WTC11 (cell line): ENCODE results near the gene IL1RAP. TPM values are rescaled to one million over a fixed set of nuclear protein-coding genes. Genes with fewer than 3 reads are reported as not detected.
"Not testable (repeated sequence)": the region's sequence is repeated elsewhere in the genome, so short reads cannot be mapped to it uniquely, and the experiment has no call there.

Experiments
- ATAC-seq: fragments of 200-7000 bp; cut with Tn5 transposase; 2 replicates; pipeline ENCODE4 v1.10.0; 2021; ENCODE audit warnings: mild to moderate bottlenecking, moderate library complexity
- CTCF ChIA-PET: fragments of 300-600 bp; sonication (Branson Sonifier 250); formaldehyde crosslinking; loops from one replicate; lab custom pipeline; 2021; ENCODE audit warnings: antibody characterized with exemption; lab: Charles Lee
- POLR2A ChIA-PET: fragments of 350-600 bp; sonication (Branson Sonifier 250); formaldehyde crosslinking; loops from one replicate; lab custom pipeline; 2021; ENCODE audit warnings: antibody characterized with exemption; lab: Charles Lee
- DNase-seq: peaks from one replicate; pipeline ENCODE4 v3.0.0; 2021; ENCODE audit warnings: low spot score
- H3K27ac Mint-ChIP-seq: 2 replicates; pipeline ENCODE4 v1.8.0; 2021; ENCODE audit warnings: mixed read lengths
- H3K27me3 Mint-ChIP-seq: 2 replicates; pipeline ENCODE4 v1.8.0; 2021; ENCODE audit warnings: low read depth, mild to moderate bottlenecking, moderate library complexity, mixed read lengths
- H3K36me3 Mint-ChIP-seq: 2 replicates; pipeline ENCODE4 v1.8.0; 2021; ENCODE audit warnings: mixed read lengths
- H3K4me1 Mint-ChIP-seq: 2 replicates; pipeline ENCODE4 v1.8.0; 2022; ENCODE audit warnings: mixed read lengths
- H3K4me3 Mint-ChIP-seq: 2 replicates; pipeline ENCODE4 v1.8.0; 2021; ENCODE audit warnings: mild to moderate bottlenecking, moderate library complexity, mixed read lengths
- H3K9me3 Mint-ChIP-seq: 2 replicates; pipeline ENCODE4 v1.8.0; 2021; ENCODE audit warnings: mixed read lengths
- AFF4 ChIP-seq: sonication (generic); formaldehyde crosslinking; IDR thresholded peaks from 2 replicates; pipeline ENCODE4 v1.8.1; 2023; ENCODE audit warnings: mild to moderate bottlenecking, missing genetic modification reagents, borderline replicate concordance
- CBFB ChIP-seq: sonication (generic); formaldehyde crosslinking; IDR thresholded peaks from 2 replicates; pipeline ENCODE4 v1.8.1; 2022; ENCODE audit warnings: mild to moderate bottlenecking, low read depth, missing genetic modification reagents
- EMX1 ChIP-seq: fragments of 250-450 bp; sonication (Bioruptor Pico); IDR thresholded peaks from 2 replicates; pipeline ENCODE4 v1.8.0; 2021; ENCODE audit warnings: mild to moderate bottlenecking
- GRHL2 ChIP-seq: fragments of 250-450 bp; sonication (Bioruptor Pico); IDR thresholded peaks from 2 replicates; pipeline ENCODE4 v1.8.0; 2022; ENCODE audit warnings: mild to moderate bottlenecking, moderate library complexity; ENCODE audit not compliant: insufficient replicate concordance, severe bottlenecking
- GTF2I ChIP-seq: fragments of 250-450 bp; sonication (Bioruptor Pico); conservative IDR thresholded peaks from 2 replicates; pipeline ENCODE4 v1.4.0; 2021; ENCODE audit warnings: mild to moderate bottlenecking
- MXD4 ChIP-seq: fragments of 250-450 bp; sonication (Bioruptor Pico); IDR thresholded peaks from 2 replicates; pipeline ENCODE4 v1.8.0; 2021; ENCODE audit warnings: mild to moderate bottlenecking, moderate library complexity, borderline replicate concordance
- SP1 ChIP-seq: sonication (generic); formaldehyde crosslinking; conservative IDR thresholded peaks from 2 replicates; pipeline ENCODE4 v1.8.1; 2022; ENCODE audit warnings: missing genetic modification reagents
- STAT6 ChIP-seq: sonication (generic); formaldehyde crosslinking; conservative IDR thresholded peaks from 2 replicates; pipeline ENCODE4 v1.8.1; 2023; ENCODE audit warnings: mild to moderate bottlenecking, low read depth, missing genetic modification reagents, moderate library complexity
- ZNF317 ChIP-seq: sonication (generic); formaldehyde crosslinking; IDR thresholded peaks from 2 replicates; pipeline ENCODE4 v1.8.1; 2023; ENCODE audit warnings: low read depth, mild to moderate bottlenecking, moderate library complexity, missing genetic modification reagents, borderline replicate concordance
- ZNF396 ChIP-seq: fragments of 250-450 bp; sonication (Bioruptor Pico); IDR thresholded peaks from 2 replicates; pipeline ENCODE4 v1.8.0; 2021; ENCODE audit warnings: mild to moderate bottlenecking, moderate library complexity, borderline replicate concordance
- ZNF416 ChIP-seq: fragments of 250-450 bp; sonication (Bioruptor Pico); IDR thresholded peaks from 2 replicates; pipeline ENCODE4 v1.9.0; 2021; ENCODE audit warnings: mild to moderate bottlenecking, inconsistent platforms
- ZNF423 ChIP-seq: fragments of 250-450 bp; sonication (Bioruptor Pico); IDR thresholded peaks from 2 replicates; pipeline ENCODE4 v2.1.2; 2022; ENCODE audit warnings: mild to moderate bottlenecking, moderate library complexity
- total RNA-seq: library from RNA; stranded (reverse); gene quantifications from 3 replicates; pipeline ENCODE4 v1.2.3, GENCODE V29; 2021
- TF ChIP-seq, protein P1 (sequence below): fragments of 250-450 bp; sonication (Bioruptor Pico); IDR thresholded peaks from 2 replicates; pipeline ENCODE4 v1.9.0; 2021; ENCODE audit warnings: mild to moderate bottlenecking
- TF ChIP-seq, protein P2 (sequence below): sonication (generic); formaldehyde crosslinking; IDR thresholded peaks from 2 replicates; pipeline ENCODE4 v1.8.1; 2023; ENCODE audit warnings: mild to moderate bottlenecking, missing genetic modification reagents, moderate library complexity

Gene IL1RAP
- total RNA-seq, 1 experiment from 2014 or later, result 4.5 TPM

GRCh38 chr3:190517687-190518086, 3.8 kb downstream of the IL1RAP start (continued):
- TF ChIP-seq STAT6 (CRISPR knock-in tag), result no peak
- no peak for TF ChIP-seq ZNF396
- TF ChIP-seq ZNF416, result no peak
- no peak for TF ChIP-seq GTF2I (CRISPR knock-in tag)
- TF ChIP-seq MXD4 (CRISPR knock-in tag), result no peak
- no peak for TF ChIP-seq ZNF317
- TF ChIP-seq ZNF423 (CRISPR knock-in tag), result no peak

DNA sequence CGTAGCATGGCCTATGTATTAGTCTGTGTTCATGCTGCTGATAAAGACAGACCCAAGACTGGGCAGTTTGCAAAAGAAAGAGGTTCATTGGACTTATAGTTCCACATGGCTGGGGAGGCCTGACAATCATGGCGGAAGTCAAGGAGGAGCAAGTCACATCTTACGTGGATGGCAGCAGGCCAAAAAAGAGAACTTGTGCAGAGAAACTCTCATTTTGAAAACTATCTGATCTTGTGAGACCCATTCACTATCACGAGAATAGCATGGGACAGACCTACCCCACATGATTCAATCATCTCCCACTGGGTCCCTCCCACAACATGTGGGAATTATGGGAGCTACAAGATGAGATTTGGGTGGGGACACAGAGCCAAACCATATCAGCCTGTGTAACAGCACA, 4.6 kb downstream of the IL1RAP start:
- H3K9me3 Mint-ChIP-seq, POLR2A ChIA-PET, H3K27ac Mint-ChIP-seq, CTCF ChIA-PET, ATAC-seq, H3K36me3 Mint-ChIP-seq, DNase-seq, H3K4me3 Mint-ChIP-seq: not testable (repeated sequence)
- H3K27me3 Mint-ChIP-seq, result peaks cover 37% of the 10 kb centered on the region
- peaks cover 17% of the 10 kb centered on the region for H3K4me1 Mint-ChIP-seq

- H3K4me3 Mint-ChIP-seq, result no peak overlapping the region
- peaks cover 5% of the 10 kb centered on the region; the same call in 1 of the 2 replicates for H3K36me3 Mint-ChIP-seq
- H3K4me1 Mint-ChIP-seq, result peaks cover 14% of the 10 kb centered on the region
- no peak overlapping the region for H3K27ac Mint-ChIP-seq
- ATAC-seq (no peak), DNase-seq (no peak)
- POLR2A ChIA-PET, result no interaction called here
- CTCF ChIA-PET, result no interaction called here
- peaks cover 9% of the 10 kb centered on the region for H3K9me3 Mint-ChIP-seq
- peaks cover 28% of the 10 kb centered on the region for H3K27me3 Mint-ChIP-seq
- TF ChIP-seq, protein P1, sequence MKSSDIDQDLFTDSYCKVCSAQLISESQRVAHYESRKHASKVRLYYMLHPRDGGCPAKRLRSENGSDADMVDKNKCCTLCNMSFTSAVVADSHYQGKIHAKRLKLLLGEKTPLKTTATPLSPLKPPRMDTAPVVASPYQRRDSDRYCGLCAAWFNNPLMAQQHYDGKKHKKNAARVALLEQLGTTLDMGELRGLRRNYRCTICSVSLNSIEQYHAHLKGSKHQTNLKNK (CRISPR knock-in tag), result no peak
- TF ChIP-seq STAT6 (CRISPR knock-in tag) (no peak), GRHL2 (CRISPR knock-in tag) (no peak), SP1 (no peak), CBFB (CRISPR knock-in tag) (no peak), EMX1 (CRISPR knock-in tag) (no peak), AFF4 (no peak)
- TF ChIP-seq, protein P2, sequence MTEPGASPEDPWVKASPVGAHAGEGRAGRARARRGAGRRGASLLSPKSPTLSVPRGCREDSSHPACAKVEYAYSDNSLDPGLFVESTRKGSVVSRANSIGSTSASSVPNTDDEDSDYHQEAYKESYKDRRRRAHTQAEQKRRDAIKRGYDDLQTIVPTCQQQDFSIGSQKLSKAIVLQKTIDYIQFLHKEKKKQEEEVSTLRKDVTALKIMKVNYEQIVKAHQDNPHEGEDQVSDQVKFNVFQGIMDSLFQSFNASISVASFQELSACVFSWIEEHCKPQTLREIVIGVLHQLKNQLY (CRISPR knock-in tag), result no peak
- TF ChIP-seq, all 79 proteins: peak for 0
Measured at GRCh38 chr3:190519886-190520285, 6.0 kb downstream of the IL1RAP start.
